Measurements from ENCODE around the gene SORCS2.

Gene SORCS2

GRCh38 chr4:7192252-7193029 is at the start of gene SORCS2:
Gene SORCS2, plus strand, starts transcription at chr4:7192538.
- peak in 1 of 2 donors; percentile 42 for DNase-seq (ENCODE audit: low read depth in 1 of 2, low spot score in 1 of 2)

DNA sequence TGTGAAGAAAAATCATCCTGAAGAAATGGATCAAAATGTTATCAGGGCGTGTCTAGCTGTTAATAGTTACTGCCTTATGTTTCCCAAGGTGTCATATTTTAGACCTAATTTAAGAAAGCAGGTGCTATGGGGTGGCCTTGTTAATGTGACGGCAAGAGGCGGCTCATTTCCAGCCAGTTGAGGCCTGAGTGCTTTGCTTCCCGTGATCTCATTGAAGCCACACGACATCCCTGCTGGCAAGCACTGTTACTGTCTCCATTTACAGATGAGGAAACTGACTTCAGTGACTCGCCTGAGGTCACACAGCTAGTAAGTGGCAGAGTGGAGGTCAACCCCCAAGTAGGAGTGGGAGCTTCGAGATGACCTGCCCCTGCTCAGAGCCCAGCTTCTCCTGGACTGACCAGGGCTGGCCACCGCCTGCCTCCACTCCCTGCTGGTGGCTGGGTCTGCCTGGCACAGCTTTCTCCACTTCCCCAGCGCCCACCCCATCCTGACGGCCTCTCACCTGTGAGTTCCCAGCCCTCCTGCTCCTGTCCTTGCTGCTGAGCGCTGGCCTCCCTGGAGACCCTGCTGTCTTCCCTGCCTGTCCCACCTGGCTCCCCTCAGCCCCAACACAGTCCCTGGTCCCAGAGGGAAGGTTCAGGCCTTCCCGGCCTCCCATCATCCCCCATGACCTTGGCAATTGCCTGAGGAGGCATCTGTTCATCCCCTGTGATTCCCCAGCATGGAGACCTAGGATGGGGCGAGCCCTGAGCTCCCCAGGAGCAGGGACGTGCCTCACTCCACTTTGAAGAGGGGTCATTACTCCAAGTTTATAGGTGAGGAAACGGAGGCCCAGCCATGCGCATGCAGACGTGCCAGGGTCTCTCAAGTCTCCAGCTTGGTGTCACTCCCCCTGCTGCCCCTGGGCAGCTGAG is 47.7 kb upstream of the SORCS2 start:
- DNase-seq (ENCODE audit: low read depth in 1 of 2, low spot score in 1 of 2), result no peak

DNA sequence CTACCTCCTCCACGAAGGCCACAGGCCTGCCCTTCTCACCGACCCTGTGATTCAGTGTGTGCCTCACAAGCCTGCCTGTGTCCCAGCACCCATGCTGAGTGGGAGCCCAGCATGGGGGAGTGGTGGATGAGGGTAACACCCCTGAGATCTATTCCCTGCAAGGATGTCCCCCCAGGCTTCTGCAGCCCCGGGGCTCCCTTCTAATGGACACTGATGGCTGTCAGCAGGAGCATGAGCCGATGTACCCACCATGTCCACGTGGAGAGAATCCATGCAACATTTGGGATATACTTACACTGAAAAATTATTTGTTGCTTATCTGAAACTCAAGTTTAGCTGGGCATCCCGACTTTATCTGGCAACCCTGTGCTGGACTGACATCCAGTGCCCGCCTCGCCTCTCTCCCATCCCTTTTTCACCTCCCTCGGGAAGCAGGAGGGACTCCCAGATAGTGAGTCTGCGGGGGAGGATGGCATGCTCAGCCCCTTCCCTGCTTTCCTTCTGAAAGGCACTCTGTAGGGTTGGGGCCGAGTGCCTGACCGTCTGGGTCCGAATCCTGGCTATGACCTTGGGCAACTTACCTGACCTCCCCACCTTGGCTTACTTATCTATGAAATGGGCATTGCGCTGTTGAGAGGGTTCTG is 46.9 kb upstream of the SORCS2 start:
- no peak for DNase-seq (ENCODE audit: low read depth in 1 of 2, low spot score in 1 of 2)

GRCh38 chr4:7146059-7146785 is 46.1 kb upstream of the SORCS2 start:
- no peak for DNase-seq (ENCODE audit: low read depth in 1 of 2, low spot score in 1 of 2)

DNA sequence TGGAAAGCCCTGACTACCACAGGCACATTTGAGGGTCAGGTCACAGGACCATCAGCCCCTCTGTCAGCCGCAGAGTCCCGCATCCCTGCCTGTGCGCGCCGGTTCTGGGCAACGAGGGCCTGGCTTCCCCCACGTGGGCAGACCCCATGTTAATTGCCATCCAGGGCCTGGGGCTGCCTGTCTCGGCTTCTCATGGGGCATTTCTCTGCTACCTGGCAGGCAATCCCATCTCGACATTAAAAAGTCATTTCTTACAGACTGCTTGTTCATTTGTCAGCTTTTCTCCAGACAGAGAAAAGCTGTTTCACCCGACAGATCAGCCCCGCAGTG is 45.6 kb upstream of the SORCS2 start:
- DNase-seq (ENCODE audit: low read depth in 1 of 2, low spot score in 1 of 2), result no peak

- DNase-seq (ENCODE audit: low read depth in 1 of 2, low spot score in 1 of 2), result no peak
Measured at GRCh38 chr4:7147261-7147660, 45.1 kb upstream of the SORCS2 start.

DNA sequence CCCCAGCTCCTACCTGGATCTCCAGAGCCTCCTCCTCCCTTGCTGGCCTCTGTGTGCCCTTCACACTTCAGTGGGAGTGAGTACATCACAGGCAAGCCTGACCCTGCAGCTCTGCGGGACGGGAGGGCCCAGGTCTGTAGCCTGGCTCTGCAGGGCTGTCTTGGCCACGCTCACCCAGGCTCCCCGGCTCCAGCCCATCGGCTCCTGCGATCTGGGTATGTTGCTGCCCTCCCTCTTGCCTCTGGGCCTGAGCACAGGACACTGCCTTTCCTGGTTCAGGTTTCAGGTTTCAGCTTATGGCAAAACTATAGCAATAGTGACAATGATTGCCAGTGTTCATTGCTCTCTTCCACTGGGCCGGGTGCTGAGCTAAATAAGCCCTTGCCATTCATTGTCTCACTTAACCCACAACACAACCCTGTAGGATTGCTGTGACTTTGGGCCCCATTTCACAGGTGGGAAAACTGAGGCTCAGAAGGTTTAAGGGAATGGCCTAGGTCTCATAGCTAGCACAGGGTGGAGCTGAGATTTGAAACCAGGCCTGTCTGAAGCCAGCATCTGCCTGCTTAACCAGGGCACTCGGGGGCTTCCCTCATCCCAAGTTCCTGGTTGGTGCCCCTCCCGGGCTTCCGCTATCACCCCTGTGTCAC is 44.6 kb upstream of the SORCS2 start:
- no peak for DNase-seq (ENCODE audit: low read depth in 1 of 2, low spot score in 1 of 2)

DNA sequence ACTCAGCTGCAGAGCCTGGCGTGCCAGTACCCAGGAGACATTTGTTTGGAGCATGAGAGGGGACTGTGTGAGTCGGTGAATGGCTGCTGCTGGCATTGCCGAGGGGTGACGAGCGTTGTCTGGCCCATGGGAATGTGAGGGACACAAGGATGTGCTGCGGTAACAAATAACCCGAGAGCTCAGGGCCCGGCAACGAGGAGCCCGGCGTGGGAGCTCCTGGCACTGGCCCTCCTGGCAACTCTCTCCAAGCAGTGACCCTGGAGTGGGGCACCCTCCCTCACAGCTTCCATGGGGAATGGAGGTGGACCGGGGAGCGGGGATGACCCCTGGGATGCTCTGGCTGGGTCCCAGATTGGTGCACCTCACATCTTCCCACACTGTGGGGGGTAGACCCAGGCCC is 44.0 kb upstream of the SORCS2 start:
- no peak for DNase-seq (ENCODE audit: low read depth in 1 of 2, low spot score in 1 of 2)

DNA sequence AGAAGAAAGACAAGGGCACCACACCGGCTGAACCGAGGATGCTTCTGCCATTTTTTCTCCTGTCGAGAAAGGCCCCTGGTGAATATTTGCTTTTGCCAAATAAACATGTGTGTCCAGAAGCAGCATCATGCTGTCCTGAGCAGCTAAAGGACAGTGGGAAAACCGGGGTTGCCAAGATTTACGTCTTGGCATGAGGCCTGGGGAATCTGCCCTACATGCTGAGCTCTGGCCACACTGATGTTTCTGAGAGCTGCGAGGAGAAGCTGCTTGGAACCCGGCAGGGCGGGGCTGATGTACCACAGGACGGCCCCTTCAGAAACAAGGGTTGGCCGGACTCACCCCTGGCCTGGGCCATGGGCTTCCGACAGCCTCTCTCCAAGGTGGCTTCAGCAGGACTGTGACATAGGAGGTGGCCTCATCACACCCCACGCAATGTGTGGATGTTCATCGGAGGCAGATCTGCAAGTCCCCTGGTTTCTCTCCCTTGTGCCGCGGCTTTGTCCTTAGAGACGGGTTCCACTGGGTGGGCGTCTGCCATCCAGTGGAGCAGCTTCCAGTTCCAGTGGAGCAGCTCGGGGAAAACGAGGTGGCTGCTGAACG is 42.2 kb upstream of the SORCS2 start:
- no peak for DNase-seq (ENCODE audit: low read depth in 1 of 2, low spot score in 1 of 2)

- DNase-seq (ENCODE audit: low read depth in 1 of 2, low spot score in 1 of 2), result no peak
Measured at GRCh38 chr4:7151668-7152227, 40.6 kb upstream of the SORCS2 start.

DNA sequence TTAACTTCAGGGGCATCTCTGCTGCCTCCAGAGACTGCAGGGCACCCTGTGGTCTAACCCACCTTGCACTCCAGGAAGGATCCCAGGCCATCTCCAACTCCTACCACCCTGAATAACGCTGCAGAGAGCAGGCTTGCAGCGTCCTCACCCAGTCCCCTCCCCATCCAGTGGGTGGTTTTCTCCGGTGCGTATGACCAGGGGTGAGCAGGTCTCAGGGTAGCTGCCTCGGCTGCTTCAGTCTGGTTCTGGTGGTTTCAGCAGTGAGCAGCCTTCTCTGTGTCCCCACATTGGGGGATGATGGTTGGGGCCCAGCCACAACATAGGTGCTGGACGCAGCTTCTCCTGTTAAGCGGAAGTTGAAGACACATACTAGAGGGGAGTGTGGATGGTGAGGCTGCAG is 38.6 kb upstream of the SORCS2 start:
- DNase-seq (ENCODE audit: low read depth in 1 of 2, low spot score in 1 of 2), result no peak

DNA sequence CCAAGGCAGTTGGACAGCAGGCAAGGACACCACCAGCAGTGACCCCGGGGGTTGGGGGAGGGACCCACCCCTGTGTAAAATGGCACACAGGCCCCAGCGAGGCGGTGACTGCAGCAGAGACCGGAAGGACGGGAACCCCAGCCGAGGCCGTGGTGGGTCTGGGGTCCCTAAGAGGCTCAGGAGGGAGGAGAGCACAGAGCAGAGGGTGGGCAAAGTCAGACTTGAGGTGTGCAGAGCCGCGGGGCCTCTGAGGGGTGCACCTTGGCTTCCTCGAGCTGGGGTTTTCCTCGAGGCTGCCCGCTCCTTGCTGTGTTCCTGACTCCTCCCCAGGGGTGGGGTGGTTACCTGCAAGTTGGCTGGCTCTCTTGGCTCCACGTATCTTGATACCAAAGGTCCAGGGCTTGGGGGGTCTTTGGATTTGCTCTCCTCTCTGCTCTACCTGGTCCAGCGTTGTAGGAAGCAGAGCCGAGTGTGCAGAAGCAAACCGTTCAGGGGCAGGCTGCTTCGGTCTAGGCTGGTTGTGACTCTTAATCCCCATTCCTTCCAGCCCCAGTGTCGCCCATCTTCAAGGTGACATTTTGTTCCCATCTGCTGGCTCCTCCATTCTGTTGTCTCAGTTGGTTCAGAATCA is 37.9 kb upstream of the SORCS2 start:
- DNase-seq (ENCODE audit: low read depth in 1 of 2, low spot score in 1 of 2), result no peak

DNA sequence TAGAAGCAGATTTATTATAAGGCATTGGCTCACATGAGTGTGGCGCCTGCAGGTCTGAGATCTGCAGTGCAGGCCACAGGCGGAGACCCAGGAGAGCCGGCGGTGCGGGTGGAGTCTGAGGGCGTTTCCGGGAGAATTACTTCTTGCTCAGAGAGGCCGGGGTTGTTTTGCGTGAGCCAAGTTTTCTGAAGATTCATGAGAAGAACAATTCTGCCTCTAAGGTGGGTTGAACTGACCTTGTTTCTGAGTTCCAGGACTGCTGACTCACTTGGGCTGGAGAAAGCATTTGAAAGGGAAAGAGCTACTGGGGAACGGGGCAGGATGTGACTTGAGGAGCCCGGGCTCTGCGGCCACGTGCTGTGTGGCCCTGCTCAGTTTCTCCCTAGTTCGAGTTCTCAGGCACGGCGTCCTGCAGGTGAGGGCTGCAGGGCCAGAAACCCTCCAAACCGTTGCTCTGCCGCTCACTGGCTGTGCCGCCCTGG is 36.7 kb upstream of the SORCS2 start:
- DNase-seq (ENCODE audit: low read depth in 1 of 2, low spot score in 1 of 2), result no peak

DNA sequence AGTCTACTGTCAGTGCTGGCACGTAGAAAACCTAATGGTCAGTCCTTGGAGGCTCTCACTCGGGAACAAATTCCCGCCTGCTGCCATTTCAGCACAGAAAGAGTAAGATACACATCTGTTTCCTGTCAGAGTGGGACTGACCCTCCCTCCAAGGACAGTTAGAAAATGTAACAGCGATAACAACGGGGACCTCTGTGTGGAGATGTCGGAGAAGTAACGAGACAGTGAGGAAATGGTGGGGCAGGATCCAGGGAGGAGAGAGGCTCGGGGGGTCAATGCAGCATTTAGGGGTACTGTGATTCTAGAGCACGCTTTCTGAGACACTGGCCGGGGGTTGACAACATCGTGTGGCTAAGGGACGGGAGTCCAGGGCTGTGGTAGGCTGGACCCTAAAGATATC is 36.0 kb upstream of the SORCS2 start:
- DNase-seq (ENCODE audit: low read depth in 1 of 2, low spot score in 1 of 2), result no peak

DNA sequence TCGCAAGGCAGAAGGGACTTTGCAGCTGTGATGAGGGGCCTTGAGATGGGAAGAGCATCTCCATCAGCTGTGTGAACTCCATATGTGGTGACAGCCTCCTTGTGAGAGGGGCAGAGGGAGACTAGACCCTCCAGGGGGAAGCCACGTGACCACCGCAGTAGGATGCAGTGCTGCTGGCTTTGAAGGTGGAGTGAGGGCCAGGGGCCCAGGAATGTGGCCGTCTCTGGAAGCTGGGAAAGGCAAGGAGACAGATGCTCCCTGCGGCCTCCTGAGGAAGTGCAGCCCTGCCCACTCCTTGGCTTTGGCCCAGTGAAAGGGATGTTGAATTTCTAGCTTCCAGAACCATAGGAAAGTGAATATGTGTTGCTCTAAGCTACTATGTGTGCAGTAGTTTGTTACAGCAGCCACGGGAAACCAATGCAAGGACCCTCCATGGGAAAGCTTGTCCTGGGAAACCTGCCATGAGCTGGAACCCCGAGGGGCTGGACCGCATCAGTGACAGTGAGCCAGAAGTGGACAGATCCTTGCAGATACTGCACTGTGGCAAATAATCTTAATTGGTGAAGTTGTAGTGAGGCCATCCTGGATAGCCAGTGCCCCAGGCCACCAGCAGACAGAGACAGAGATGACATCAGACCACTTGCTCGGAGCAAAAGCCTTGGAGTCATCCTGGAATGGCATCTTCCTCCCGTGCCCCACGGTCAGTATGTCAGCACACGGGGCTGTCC is 35.4 kb upstream of the SORCS2 start:
- DNase-seq (ENCODE audit: low read depth in 1 of 2, low spot score in 1 of 2), result no peak

DNA sequence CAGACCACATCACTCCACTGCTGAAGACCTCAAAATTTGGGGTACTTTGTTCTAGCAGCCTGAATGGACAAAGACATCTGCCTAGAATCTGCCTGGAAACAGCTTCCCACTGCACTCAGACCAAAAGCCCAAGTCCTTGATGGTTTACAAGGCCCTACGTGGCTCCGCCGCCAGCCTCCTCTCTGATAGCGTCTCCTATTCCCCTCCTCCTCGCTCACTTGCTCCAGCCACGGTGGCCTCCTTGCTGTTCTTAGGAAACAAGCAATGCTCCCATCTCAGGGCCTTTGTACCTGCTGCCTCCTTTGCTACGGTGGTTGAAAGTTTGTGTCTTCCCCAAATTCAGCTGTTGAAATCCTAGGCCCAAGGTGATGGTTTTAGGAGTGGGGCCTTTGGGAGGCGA is 34.7 kb upstream of the SORCS2 start:
- DNase-seq (ENCODE audit: low read depth in 1 of 2, low spot score in 1 of 2), result no peak

GRCh38 chr4:7158081-7158750 is 34.1 kb upstream of the SORCS2 start:
- DNase-seq (ENCODE audit: low read depth in 1 of 2, low spot score in 1 of 2), result no peak

DNA sequence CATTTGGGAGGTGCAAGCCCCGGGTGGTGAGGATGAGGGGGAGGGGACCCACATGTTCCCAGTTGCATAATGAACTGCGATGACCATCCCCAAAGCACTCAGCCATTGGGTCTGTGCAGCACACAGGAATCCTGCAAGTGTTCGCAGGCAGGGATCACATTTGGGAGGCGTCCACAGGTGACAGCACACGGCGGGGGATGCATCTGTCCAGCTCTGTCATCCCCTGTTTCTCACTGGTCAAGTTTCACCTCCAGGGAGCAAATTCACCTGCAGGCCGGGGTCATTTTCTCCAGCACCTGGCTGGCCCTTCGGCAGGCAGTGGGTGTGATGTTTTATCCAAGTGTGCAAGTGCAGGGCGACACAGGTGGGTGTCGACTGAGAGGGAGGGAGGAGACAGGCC is 33.3 kb upstream of the SORCS2 start:
- no peak for DNase-seq (ENCODE audit: low read depth in 1 of 2, low spot score in 1 of 2)

All from stimulated activated CD4-positive, alpha-beta T cell treated with anti-CD3 and anti-CD28 coated beads, Interleukin-15, amount 100 ng/mL, for 1 hour (primary cell).